ENCODE data around the gene IRAG1.

Gene IRAG1

GRCh38 chr11:10693509-10694081 lies at the start of gene IRAG1:
Gene IRAG1 (minus strand): TSS chr11:10693755. CDS start chr11:10693602, 153 bp downstream.
- DNase-seq (ENCODE audit: low spot score), result no peak

- DNase-seq (ENCODE audit: low spot score), result no peak
Measured at GRCh38 chr11:10742460-10743208, 49.1 kb upstream of the IRAG1 start.

GRCh38 chr11:10735481-10736475 lies 42.2 kb upstream of the IRAG1 start:
- DNase-seq (ENCODE audit: low spot score), result peak; percentile 89

GRCh38 chr11:10731064-10731680 lies 37.6 kb upstream of the IRAG1 start:
- DNase-seq (ENCODE audit: low spot score), result no peak

- DNase-seq (ENCODE audit: low spot score), result no peak
Measured at GRCh38 chr11:10730151-10730550, 36.6 kb upstream of the IRAG1 start.

GRCh38 chr11:10728789-10729472 lies 35.4 kb upstream of the IRAG1 start:
- DNase-seq (ENCODE audit: low spot score), result no peak

- DNase-seq (ENCODE audit: low spot score), result no peak
Measured at GRCh38 chr11:10728154-10728553, 34.6 kb upstream of the IRAG1 start.

GRCh38 chr11:10727146-10727851 lies 33.7 kb upstream of the IRAG1 start:
- DNase-seq (ENCODE audit: low spot score), result no peak

- no peak for DNase-seq (ENCODE audit: low spot score)
Measured at GRCh38 chr11:10725907-10726253, 32.3 kb upstream of the IRAG1 start.

GRCh38 chr11:10725114-10725906 lies 31.8 kb upstream of the IRAG1 start:
- DNase-seq (ENCODE audit: low spot score), result no peak

- DNase-seq (ENCODE audit: low spot score), result no peak
Measured at GRCh38 chr11:10722307-10722706, 28.8 kb upstream of the IRAG1 start.

GRCh38 chr11:10720881-10721376 lies 27.4 kb upstream of the IRAG1 start:
- DNase-seq (ENCODE audit: low spot score), result no peak

- no peak for DNase-seq (ENCODE audit: low spot score)
Measured at GRCh38 chr11:10719616-10720015, 26.1 kb upstream of the IRAG1 start.

- DNase-seq (ENCODE audit: low spot score), result no peak
Measured at GRCh38 chr11:10716543-10717259, 23.1 kb upstream of the IRAG1 start.

GRCh38 chr11:10716122-10716521 lies 22.6 kb upstream of the IRAG1 start:
- DNase-seq (ENCODE audit: low spot score), result no peak

GRCh38 chr11:10715571-10715970 lies 22.0 kb upstream of the IRAG1 start:
- DNase-seq (ENCODE audit: low spot score), result no peak

GRCh38 chr11:10709299-10710086 lies 15.9 kb upstream of the IRAG1 start:
- no peak for DNase-seq (ENCODE audit: low spot score)

- DNase-seq (ENCODE audit: low spot score), result no peak
Measured at GRCh38 chr11:10708131-10708530, 14.6 kb upstream of the IRAG1 start.

- no peak for DNase-seq (ENCODE audit: low spot score)
Measured at GRCh38 chr11:10701982-10702381, 8.4 kb upstream of the IRAG1 start.

All from HuH-7 (cell line).